A673 (cell line): ENCODE measurements around the gene PDE8B.

Source experiments
- EZH2 ChIP-seq: fragments of 200-600 bp; sonication (generic); IDR thresholded peaks from 2 replicates; pipeline ENCODE4 v1.6.1; 2017; ENCODE audit warnings: borderline replicate concordance, low read depth, mild to moderate bottlenecking, mixed read lengths, antibody characterized with exemption, low read length; ENCODE audit not compliant: poor library complexity, severe bottlenecking
- TF ChIP-seq, protein P1 (sequence below): fragments of 300-800, 200-600 bp; sonication (generic); conservative IDR thresholded peaks from 2 replicates; pipeline ENCODE4 v1.5.1; 2017; ENCODE audit warnings: low read depth, mild to moderate bottlenecking, antibody characterized with exemption, low read length, moderate library complexity, mixed read lengths

DNA sequence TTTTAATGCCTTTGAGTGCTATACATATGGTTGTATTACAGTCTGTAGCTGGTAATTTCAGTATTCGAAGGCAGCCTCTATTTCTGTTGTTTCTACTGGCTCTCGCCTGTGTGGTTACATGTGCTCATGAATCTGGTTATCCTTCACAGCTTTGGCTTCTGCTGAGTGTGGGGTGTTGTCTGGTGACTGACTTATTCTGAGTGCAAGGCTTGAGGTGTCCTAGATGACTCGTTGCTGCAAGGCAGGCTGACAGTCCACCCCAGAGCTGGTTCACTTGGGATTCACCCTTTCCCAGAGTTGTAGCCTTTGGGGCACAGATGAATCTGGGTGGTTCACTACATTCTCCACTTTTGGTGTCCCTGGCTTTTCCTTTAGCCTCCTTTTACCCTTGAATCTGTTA, 41.4 kb downstream of the PDE8B start:
- TF ChIP-seq, protein P1, sequence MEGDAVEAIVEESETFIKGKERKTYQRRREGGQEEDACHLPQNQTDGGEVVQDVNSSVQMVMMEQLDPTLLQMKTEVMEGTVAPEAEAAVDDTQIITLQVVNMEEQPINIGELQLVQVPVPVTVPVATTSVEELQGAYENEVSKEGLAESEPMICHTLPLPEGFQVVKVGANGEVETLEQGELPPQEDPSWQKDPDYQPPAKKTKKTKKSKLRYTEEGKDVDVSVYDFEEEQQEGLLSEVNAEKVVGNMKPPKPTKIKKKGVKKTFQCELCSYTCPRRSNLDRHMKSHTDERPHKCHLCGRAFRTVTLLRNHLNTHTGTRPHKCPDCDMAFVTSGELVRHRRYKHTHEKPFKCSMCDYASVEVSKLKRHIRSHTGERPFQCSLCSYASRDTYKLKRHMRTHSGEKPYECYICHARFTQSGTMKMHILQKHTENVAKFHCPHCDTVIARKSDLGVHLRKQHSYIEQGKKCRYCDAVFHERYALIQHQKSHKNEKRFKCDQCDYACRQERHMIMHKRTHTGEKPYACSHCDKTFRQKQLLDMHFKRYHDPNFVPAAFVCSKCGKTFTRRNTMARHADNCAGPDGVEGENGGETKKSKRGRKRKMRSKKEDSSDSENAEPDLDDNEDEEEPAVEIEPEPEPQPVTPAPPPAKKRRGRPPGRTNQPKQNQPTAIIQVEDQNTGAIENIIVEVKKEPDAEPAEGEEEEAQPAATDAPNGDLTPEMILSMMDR, result no peak
- TF ChIP-seq EZH2, result no peak
